Stimulated activated CD8-positive, alpha-beta memory T cell treated with anti-CD3 and anti-CD28 coated beads, Interleukin-15, amount 100 ng/mL, for 4 hours (primary cell): ENCODE results near the gene OR6V1.

Experiments
- DNase-seq, 2 donors: peaks; one replicate each; pipeline ENCODE4 v3.0.0-alpha.2; 2020; ENCODE audit warnings: low read depth in 2 of 2

Gene OR6V1

GRCh38 chr7:143052041-143052440 is at the start of gene OR6V1:
TSS of gene OR6V1 (plus strand) at chr7:143052341. CDS start at chr7:143052341, 0 bp downstream.
- no peak for DNase-seq

- no peak for DNase-seq
These were observed 49.2 kb upstream of the OR6V1 start for GRCh38 chr7:143002898-143003297.

- no peak for DNase-seq
These were observed 48.6 kb upstream of the OR6V1 start for GRCh38 chr7:143003393-143004051.

GRCh38 chr7:143005632-143006260 is 46.4 kb upstream of the OR6V1 start:
- DNase-seq = no peak

GRCh38 chr7:143008007-143008901 is 43.9 kb upstream of the OR6V1 start:
- peak; percentile 43 to 48 for DNase-seq

- no peak for DNase-seq
These were observed 40.1 kb upstream of the OR6V1 start for GRCh38 chr7:143012001-143012400.

- no peak for DNase-seq
These were observed 39.7 kb upstream of the OR6V1 start for GRCh38 chr7:143012409-143012808.

GRCh38 chr7:143013473-143013872 is 38.7 kb upstream of the OR6V1 start:
- DNase-seq = no peak

- DNase-seq = no peak
These were observed 38.2 kb upstream of the OR6V1 start for GRCh38 chr7:143013893-143014292.

GRCh38 chr7:143015084-143015483 is 37.1 kb upstream of the OR6V1 start:
- DNase-seq = no peak

GRCh38 chr7:143015926-143016490 is 36.1 kb upstream of the OR6V1 start:
- DNase-seq = no peak

- DNase-seq = no peak
These were observed 35.1 kb upstream of the OR6V1 start for GRCh38 chr7:143016996-143017395.

- DNase-seq = no peak
These were observed 33.2 kb upstream of the OR6V1 start for GRCh38 chr7:143018931-143019330.

- DNase-seq = no peak
These were observed 29.1 kb upstream of the OR6V1 start for GRCh38 chr7:143023047-143023446.

GRCh38 chr7:143025371-143025770 is 26.8 kb upstream of the OR6V1 start:
- no peak for DNase-seq

- DNase-seq = no peak
These were observed 25.1 kb upstream of the OR6V1 start, which contains the start of gene OR9A2 for GRCh38 chr7:143027032-143027431. TSS of gene OR9A2 (minus strand) at chr7:143027132. CDS start at chr7:143027132, 0 bp downstream.

GRCh38 chr7:143027683-143028082 is 24.5 kb upstream of the OR6V1 start:
- no peak for DNase-seq

- no peak for DNase-seq
These were observed 13.5 kb upstream of the OR6V1 start for GRCh38 chr7:143038635-143039034.

GRCh38 chr7:143040209-143040715 is 11.9 kb upstream of the OR6V1 start:
- no peak for DNase-seq

- DNase-seq = no peak
These were observed 10.8 kb upstream of the OR6V1 start for GRCh38 chr7:143041346-143041745.

- no peak for DNase-seq
These were observed 9.9 kb upstream of the OR6V1 start for GRCh38 chr7:143042159-143042789.
